H1 (cell line): ENCODE results near the gene HLX. TPM values are rescaled to one million over a fixed set of nuclear protein-coding genes. Genes with fewer than 3 reads are reported as not detected.

Source experiments
- CTCF ChIA-PET: fragments of 300-600 bp; sonication (Branson Sonifier 250); formaldehyde crosslinking; loops from one replicate; lab custom pipeline; 2021; ENCODE audit not compliant: partially characterized antibody; lab: Charles Lee
- POLR2A ChIA-PET: fragments of 300-600 bp; sonication (Branson Sonifier 250); formaldehyde crosslinking; loops from one replicate; lab custom pipeline; 2021; ENCODE audit warnings: inconsistent platforms; ENCODE audit not compliant: partially characterized antibody; lab: Charles Lee
- DNase-seq, 2 experiments: peaks; one replicate each; pipeline versions ENCODE4 v3.0.0 to v3.0.0-alpha.2; 2010 to 2022; ENCODE audit warnings: low spot score in 2 of 2, low read depth in 1 of 2, mixed read lengths in 1 of 2
- FAIRE-seq: peaks from 2 replicates; lab custom pipeline; 2011; peaks lifted over from hg19 to GRCh38; lab: Jason Lieb, UNC
- H2AFZ ChIP-seq: 2 replicates; pipeline ENCODE4 v1.8.1; 2012; ENCODE audit warnings: low read length, inconsistent platforms
- H2AK5ac ChIP-seq: 2 replicates; pipeline ENCODE4 v1.6.1; 2013; ENCODE audit warnings: low read depth, low read length
- H2BK120ac ChIP-seq: replicated peaks from 2 replicates; pipeline ENCODE3; 2013; ENCODE audit warnings: low read depth, low read length, inconsistent platforms
- H2BK12ac ChIP-seq: 2 replicates; pipeline ENCODE4 v1.6.1; 2013; ENCODE audit warnings: low read depth, low read length
- H2BK15ac ChIP-seq: 2 replicates; pipeline ENCODE4 v1.6.1; 2013; ENCODE audit warnings: low read length
- H2BK20ac ChIP-seq: 2 replicates; pipeline ENCODE4 v1.6.1; 2013; ENCODE audit warnings: low read length
- H2BK5ac ChIP-seq: 2 replicates; pipeline ENCODE4 v1.6.1; 2013; ENCODE audit warnings: low read depth, low read length
- H3K14ac ChIP-seq: 2 replicates; pipeline ENCODE4 v1.6.1; 2013; ENCODE audit warnings: inconsistent platforms; ENCODE audit not compliant: insufficient read length
- H3K18ac ChIP-seq: 2 replicates; pipeline ENCODE4 v1.6.1; 2013; ENCODE audit warnings: low read length; ENCODE audit errors: extremely low read depth
- H3K23ac ChIP-seq: 2 replicates; pipeline ENCODE4 v1.6.1; 2013; ENCODE audit warnings: inconsistent platforms; ENCODE audit not compliant: insufficient read length
- H3K23me2 ChIP-seq: 2 replicates; pipeline ENCODE4 v1.6.1; 2013; ENCODE audit warnings: low read depth, low read length
- H3K27ac ChIP-seq: 2 replicates; pipeline ENCODE4 v1.6.1; 2011; ENCODE audit warnings: low read depth, low read length, inconsistent platforms
- H3K27me3 ChIP-seq, 4 experiments: replicated peaks in 1 of 4; 1 replicate in 1 of 4; 2 replicates in 3 of 4; pipeline versions ENCODE4 v1.6.1 to v1.8.1; 2011 to 2013; ENCODE audit warnings: low read length in 3 of 4, mild to moderate bottlenecking in 3 of 4, inconsistent platforms in 2 of 4, mixed read lengths in 2 of 4, moderate library complexity in 1 of 4; ENCODE audit not compliant: control insufficient read depth in 3 of 4, insufficient read depth in 3 of 4; ENCODE audit errors: extremely low read depth in 1 of 4
- H3K36me3 ChIP-seq, 4 experiments: 2 replicates each; pipeline versions ENCODE4 v1.6.1 to v1.8.1; 2011 to 2013; ENCODE audit warnings: mild to moderate bottlenecking in 4 of 4, low read length in 3 of 4, moderate library complexity in 2 of 4, control low read depth in 1 of 4, inconsistent platforms in 1 of 4; ENCODE audit not compliant: insufficient read depth in 4 of 4, control insufficient read depth in 2 of 4
- H3K4ac ChIP-seq: replicated peaks from 2 replicates; pipeline ENCODE3; 2013; ENCODE audit warnings: low read length, low read depth, mixed read lengths, inconsistent platforms; ENCODE audit not compliant: insufficient read length
- H3K4me1 ChIP-seq, 4 experiments: replicated peaks in 1 of 4; 1 replicate in 1 of 4; 2 replicates in 3 of 4; pipeline versions ENCODE4 v1.6.1 to v1.8.1; 2011 to 2013; ENCODE audit warnings: low read length in 3 of 4, inconsistent platforms in 2 of 4, mixed read lengths in 1 of 4; ENCODE audit not compliant: insufficient read depth in 4 of 4, control insufficient read depth in 3 of 4
- H3K4me2 ChIP-seq, 2 experiments: 2 replicates each; pipeline versions ENCODE4 v1.6.1 to v1.8.1; 2011 to 2013; ENCODE audit warnings: low read depth in 2 of 2, low read length in 2 of 2, control low read depth in 1 of 2, inconsistent platforms in 1 of 2, mild to moderate bottlenecking in 1 of 2; ENCODE audit not compliant: insufficient read depth in 1 of 2
- H3K4me3 ChIP-seq, 4 experiments: fragments of 200-600, 300-600 bp in 1 of 4; sonication (generic), shearing (Covaris generic), sonication (Bioruptor Twin) in 1 of 4; 2 replicates each; pipeline versions ENCODE4 v1.5.1 to v1.8.1; 2011 to 2016; ENCODE audit warnings: low read length in 4 of 4, low read depth in 3 of 4, control low read depth in 2 of 4, inconsistent platforms in 2 of 4, mild to moderate bottlenecking in 2 of 4, mixed read lengths in 1 of 4, moderate library complexity in 1 of 4; ENCODE audit not compliant: insufficient read depth in 2 of 4; ENCODE audit errors: extremely low read depth in 1 of 4
- H3K56ac ChIP-seq: replicated peaks from 2 replicates; pipeline ENCODE3; 2013; ENCODE audit warnings: low read depth, mild to moderate bottlenecking, mixed read lengths, low read length, inconsistent platforms; ENCODE audit not compliant: insufficient read length
- H3K79me1 ChIP-seq: 2 replicates; pipeline ENCODE4 v1.6.1; 2013; ENCODE audit warnings: low read depth, low read length, control low read depth
- H3K79me2 ChIP-seq, 2 experiments: 2 replicates each; pipeline versions ENCODE4 v1.6.1 to v1.8.1; 2012 to 2013; ENCODE audit warnings: low read length in 2 of 2, mild to moderate bottlenecking in 2 of 2, inconsistent platforms in 1 of 2; ENCODE audit not compliant: insufficient read depth in 2 of 2, control insufficient read depth in 1 of 2
- H3K9ac ChIP-seq, 4 experiments: replicated peaks in 1 of 4; 1 replicate in 1 of 4; 2 replicates in 3 of 4; pipeline versions ENCODE4 v1.6.1 to v1.8.1; 2011 to 2013; ENCODE audit warnings: low read depth in 3 of 4, low read length in 3 of 4, control low read depth in 2 of 4, mild to moderate bottlenecking in 2 of 4, moderate library complexity in 2 of 4, inconsistent platforms in 1 of 4; ENCODE audit errors: extremely low read depth in 1 of 4
- H3K9me3 ChIP-seq, 2 experiments: 2 replicates each; pipeline versions ENCODE4 v1.6.1 to v1.8.1; 2012 to 2013; ENCODE audit warnings: mild to moderate bottlenecking in 2 of 2, moderate library complexity in 2 of 2, control low read depth in 1 of 2, inconsistent platforms in 1 of 2, low read depth in 1 of 2, low read length in 1 of 2, mixed read lengths in 1 of 2; ENCODE audit not compliant: insufficient read depth in 2 of 2
- H4K20me1 ChIP-seq, 2 experiments: replicated peaks in 1 of 2; 2 replicates each; pipeline versions ENCODE3 to v1.8.1; 2011 to 2013; ENCODE audit warnings: inconsistent platforms in 2 of 2, low read length in 2 of 2, mild to moderate bottlenecking in 1 of 2; ENCODE audit not compliant: insufficient read depth in 2 of 2, control insufficient read depth in 1 of 2
- H4K5ac ChIP-seq: 2 replicates; pipeline ENCODE4 v1.6.1; 2013; ENCODE audit warnings: low read length, low read depth, mixed read lengths, inconsistent platforms; ENCODE audit not compliant: insufficient read length
- H4K8ac ChIP-seq: 2 replicates; pipeline ENCODE4 v1.8.0; 2013; ENCODE audit warnings: mild to moderate bottlenecking, moderate library complexity, low read length, inconsistent platforms; ENCODE audit not compliant: insufficient read depth; ENCODE audit errors: extremely low read depth
- H4K91ac ChIP-seq: replicated peaks from 2 replicates; pipeline ENCODE3; 2013; ENCODE audit warnings: low read length, mixed read lengths, inconsistent platforms; ENCODE audit not compliant: insufficient read length
- ASH2L ChIP-seq: fragments of 200-600, 300-600 bp; sonication (generic); IDR thresholded peaks from one replicate; pipeline ENCODE4 v1.7.1; 2017; ENCODE audit warnings: low read length
- ATF2 ChIP-seq: IDR thresholded peaks from 2 replicates; pipeline ENCODE4 v1.6.1; 2012; ENCODE audit warnings: low read length, inconsistent platforms
- BRCA1 ChIP-seq: IDR thresholded peaks from 2 replicates; pipeline ENCODE4 v1.6.1; 2012; ENCODE audit warnings: low read depth, low read length, improper control_type of control experiment
- CTCF ChIP-seq, 3 experiments: IDR thresholded peaks; 1 replicate in 2 of 3; 2 replicates in 1 of 3; pipeline versions ENCODE4 v1.5.1 to v1.6.1; 2011; ENCODE audit warnings: low read length in 3 of 3, mild to moderate bottlenecking in 3 of 3, inconsistent platforms in 2 of 3, low read depth in 1 of 3, moderate library complexity in 1 of 3; ENCODE audit not compliant: insufficient read depth in 1 of 3; ENCODE audit errors: control extremely low read depth in 1 of 3
- KDM1A ChIP-seq: fragments of 200-600, 300-600 bp; sonication (generic); IDR thresholded peaks from 2 replicates; pipeline ENCODE4 v1.7.1; 2016; ENCODE audit warnings: mild to moderate bottlenecking, low read length, borderline replicate concordance
- RBBP5 ChIP-seq: IDR thresholded peaks from 2 replicates; pipeline ENCODE4 v1.7.1; 2012; ENCODE audit warnings: low read depth, mild to moderate bottlenecking, inconsistent platforms, low read length, moderate library complexity, borderline replicate concordance
- WGBS, 2 experiments: shearing (Covaris generic) in 1 of 2; methylation state at CpG; one replicate each; pipeline versions ENCODE4 v1.1.6 to v1.1.7; 2013 to 2015; ENCODE audit warnings: low lambda C conversion rate in 2 of 2, mixed read lengths in 2 of 2, inconsistent platforms in 1 of 2, low coverage in 1 of 2, missing lambda C conversion rate in 1 of 2; ENCODE audit not compliant: insufficient replicate concordance in 2 of 2, insufficient coverage in 1 of 2, insufficient read length in 1 of 2; ENCODE audit errors: extremely low coverage in 1 of 2, missing lambda C conversion rate in 1 of 2; 5-methylcytosine and 5-hydroxymethylcytosine counted together
- polyA plus RNA-seq, 7 experiments: library from polyadenylated mRNA; depleted of rRNA in 3 of 7; stranded (reverse) in 5 of 7; unstranded in 2 of 7; fragments of >200 nt in 5 of 7; fragments of 200-250 nt in 2 of 7; gene quantifications; 1 replicate in 5 of 7; 2 replicates in 1 of 7; 4 replicates in 1 of 7; pipeline versions ENCODE4 v1.2.1 to v1.2.3, GENCODE V29; 2011 to 2013; ENCODE audit warnings: missing spikeins in 2 of 7, mixed read lengths in 2 of 7
- total RNA-seq: library from RNA; stranded (reverse); fragmentation: NEBNext Ultra II Directional; extraction: Animal tissue kit (Norgen Biotek cat#: 25700); gene quantifications from 2 replicates; pipeline ENCODE4 v1.2.1, GENCODE V29; 2021

Gene HLX
- total and polyA plus RNA-seq, 2 of the 8 experiments (the other 6 are each of a cell fraction or from before 2014, with no cell fraction given), result 0.11 to 0.30 TPM

DNA sequence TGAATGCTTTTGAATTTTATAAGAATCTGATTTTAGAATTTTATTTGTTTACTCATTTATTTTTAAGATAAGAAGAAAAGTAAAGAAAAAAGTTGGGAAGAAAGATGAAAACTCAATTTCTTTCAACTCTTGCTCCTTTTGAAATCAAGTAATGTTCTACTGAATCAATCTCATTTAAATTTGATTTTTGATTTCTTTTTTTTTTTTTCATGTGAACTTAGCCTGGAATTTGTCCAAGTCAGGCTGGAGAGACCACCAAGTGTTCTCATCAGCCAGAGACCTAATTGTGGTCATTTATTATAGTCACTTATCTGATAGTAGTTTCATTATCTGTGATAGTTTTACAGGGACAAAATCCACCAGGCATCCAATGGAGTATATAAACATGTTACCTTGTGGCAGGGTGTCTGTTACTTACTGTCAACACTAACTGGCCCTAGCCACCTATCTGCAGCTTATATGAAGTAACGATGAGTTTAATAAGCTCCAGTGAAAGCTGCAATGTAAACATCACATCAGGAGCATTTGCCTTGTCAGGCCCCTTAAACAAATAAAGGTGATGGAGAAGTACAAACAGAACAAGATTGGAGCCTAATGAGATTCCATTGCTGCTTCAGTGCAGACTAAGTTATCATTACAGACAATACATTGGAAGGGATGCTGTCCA lies 39.2 kb downstream of the HLX start:
- no peaks in the 10 kb centered on the region for H3K27me3 ChIP-seq
- no peak overlapping the region for H4K5ac ChIP-seq
- peaks cover 0 to 5% (median 1%) of the 10 kb centered on the region in 4 experiments; a peak in 2 of 7 replicates for H3K4me1 ChIP-seq
- H3K23ac ChIP-seq, result no peak overlapping the region
- H4K8ac ChIP-seq, result no peak overlapping the region
- no peak overlapping the region for H3K27ac ChIP-seq
- no peaks in the 10 kb centered on the region for H3K79me2 ChIP-seq
- H3K36me3 ChIP-seq, result no peaks in the 10 kb centered on the region
- CTCF ChIA-PET, result interaction anchor here (0.6 to 1.4 kb wide), 4 partner anchors 24 to 286 kb away, joined by 3 to 4 read pairs (median 3); no protein-coding TSS in a partner anchor
- no peak overlapping the region for H4K91ac ChIP-seq
- H3K9ac ChIP-seq, result no peak overlapping the region
- no peak overlapping the region for H2BK5ac ChIP-seq
- no peak overlapping the region for H3K18ac ChIP-seq
- H2AFZ ChIP-seq, result no peak overlapping the region
- no peaks in the 10 kb centered on the region for H4K20me1 ChIP-seq
- DNase-seq, result no peak
- no peak overlapping the region for H3K4me2 ChIP-seq
- no peaks in the 10 kb centered on the region for H3K79me1 ChIP-seq
- no peak for FAIRE-seq
- POLR2A ChIA-PET, result no interaction called here
- H3K23me2 ChIP-seq, result no peaks in the 10 kb centered on the region
- H3K14ac ChIP-seq, result no peak overlapping the region
- no peak overlapping the region for H2BK20ac ChIP-seq
- H3K56ac ChIP-seq, result no peak overlapping the region
- no peak overlapping the region for H3K4ac ChIP-seq
- no peak overlapping the region for H2BK12ac ChIP-seq
- no peak overlapping the region for H2AK5ac ChIP-seq
- H3K4me3 ChIP-seq, result no peak overlapping the region
- no peaks in the 10 kb centered on the region for H3K9me3 ChIP-seq
- 89% methylated on average over 1 of the region's 1 CpG; no CpG with 5 or more reads in 1 of the 2 experiments for WGBS, 2 experiments
- H2BK15ac ChIP-seq, result no peak overlapping the region
- H2BK120ac ChIP-seq, result no peak overlapping the region
- TF ChIP-seq BRCA1, result no peak
- no peak for TF ChIP-seq ATF2
- no peak for TF ChIP-seq ASH2L
- no peak for TF ChIP-seq RBBP5
- TF ChIP-seq CTCF (IDR thresholded peaks at IDR 0.05; ENCODE audit: control extremely low read depth in 1 of 3, insufficient read depth in 1 of 3, low read depth in 1 of 3, low read length in 3 of 3), result no peak
- TF ChIP-seq KDM1A, result no peak
